ENCODE data around the gene DDI1. TPM values are rescaled to one million over a fixed set of nuclear protein-coding genes. Genes with fewer than 3 reads are reported as not detected.

The DDI1 gene
- total and polyA plus RNA-seq, 9 of the 15 experiments (the other 6 are each of a cell fraction or from before 2014, with no cell fraction given) = not detected

- no TSS peak for BruUV-seq (replicated peaks)
- Histone ChIP-seq H3K4me2 (ENCODE audit: insufficient read depth, low read length) (no peak overlapping the region), H2AFZ (ENCODE audit: low read depth, low read length) (no peak overlapping the region), H3K9me1 (ENCODE audit: control insufficient read depth, insufficient read depth, low read length) (no peaks in the 10 kb centered on the region), H4K20me1 (replicated peaks; ENCODE audit: control insufficient read depth, insufficient read depth, low read length) (no peaks in the 10 kb centered on the region), H3K79me2 (ENCODE audit: control insufficient read depth, insufficient read depth, low read length) (no peaks in the 10 kb centered on the region), H3K4me3 (no peak overlapping the region), H3K4me1 (replicated peaks in 1 of 2; ENCODE audit: control insufficient read depth in 2 of 2, insufficient read depth in 2 of 2, low read length in 2 of 2) (no peaks in the 10 kb centered on the region), H3K27ac (ENCODE audit: extremely low read depth, low read depth, low read length) (no peak overlapping the region), H3K36me3 (ENCODE audit: control insufficient read depth, insufficient read depth, low read length) (no peaks in the 10 kb centered on the region), H3K27me3 (ENCODE audit: control insufficient read depth in 2 of 2, insufficient read depth in 2 of 2, low read length in 2 of 2) (no peaks in the 10 kb centered on the region), H3K9ac (ENCODE audit: insufficient read depth in 1 of 2, low read depth in 2 of 2, low read length in 2 of 2) (no peak overlapping the region), H3K9me3 (replicated peaks; ENCODE audit: control insufficient read depth, insufficient read depth, low read depth, low read length) (no peaks in the 10 kb centered on the region)
- CTCF ChIA-PET (ENCODE audit: low intra/inter-chr PET ratio) = no interaction called here
- ATAC-seq (no peak), DNase-seq (ENCODE audit: extremely low read depth in 1 of 4, low spot score in 3 of 4) (no peak), FAIRE-seq (no peak)
- WGBS (ENCODE audit: insufficient coverage, low coverage, missing lambda C conversion rate) = 0% methylated on average over 4 of the region's 4 CpGs
- POLR2A ChIA-PET = no interaction called here
- TF ChIP-seq ASH1L (IDR thresholded peaks at IDR 0.05; ENCODE audit: borderline replicate concordance, low read depth, partially characterized antibody) (no peak), ERF (CRISPR knock-in tag; IDR thresholded peaks at IDR 0.05) (no peak), ZBTB43 (CRISPR knock-in tag; IDR thresholded peaks at IDR 0.05) (no peak), HMGXB4 (CRISPR knock-in tag; IDR thresholded peaks at IDR 0.05) (no peak), SP2 (IDR thresholded peaks at IDR 0.05; ENCODE audit: extremely low read depth, low read depth, low read length, poor library complexity, severe bottlenecking) (no peak), BRCA1 (IDR thresholded peaks at IDR 0.05) (no peak), BRCA1 (CRISPR knock-in tag; IDR thresholded peaks at IDR 0.05) (no peak), TEAD1 (CRISPR knock-in tag; IDR thresholded peaks at IDR 0.05) (no peak)
- TF ChIP-seq, protein P1, sequence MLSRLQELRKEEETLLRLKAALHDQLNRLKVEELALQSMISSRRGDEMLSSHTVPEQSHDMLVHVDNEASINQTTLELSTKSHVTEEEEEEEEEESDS (CRISPR knock-in tag; IDR thresholded peaks at IDR 0.05) = no peak
- TF ChIP-seq, protein P2, sequence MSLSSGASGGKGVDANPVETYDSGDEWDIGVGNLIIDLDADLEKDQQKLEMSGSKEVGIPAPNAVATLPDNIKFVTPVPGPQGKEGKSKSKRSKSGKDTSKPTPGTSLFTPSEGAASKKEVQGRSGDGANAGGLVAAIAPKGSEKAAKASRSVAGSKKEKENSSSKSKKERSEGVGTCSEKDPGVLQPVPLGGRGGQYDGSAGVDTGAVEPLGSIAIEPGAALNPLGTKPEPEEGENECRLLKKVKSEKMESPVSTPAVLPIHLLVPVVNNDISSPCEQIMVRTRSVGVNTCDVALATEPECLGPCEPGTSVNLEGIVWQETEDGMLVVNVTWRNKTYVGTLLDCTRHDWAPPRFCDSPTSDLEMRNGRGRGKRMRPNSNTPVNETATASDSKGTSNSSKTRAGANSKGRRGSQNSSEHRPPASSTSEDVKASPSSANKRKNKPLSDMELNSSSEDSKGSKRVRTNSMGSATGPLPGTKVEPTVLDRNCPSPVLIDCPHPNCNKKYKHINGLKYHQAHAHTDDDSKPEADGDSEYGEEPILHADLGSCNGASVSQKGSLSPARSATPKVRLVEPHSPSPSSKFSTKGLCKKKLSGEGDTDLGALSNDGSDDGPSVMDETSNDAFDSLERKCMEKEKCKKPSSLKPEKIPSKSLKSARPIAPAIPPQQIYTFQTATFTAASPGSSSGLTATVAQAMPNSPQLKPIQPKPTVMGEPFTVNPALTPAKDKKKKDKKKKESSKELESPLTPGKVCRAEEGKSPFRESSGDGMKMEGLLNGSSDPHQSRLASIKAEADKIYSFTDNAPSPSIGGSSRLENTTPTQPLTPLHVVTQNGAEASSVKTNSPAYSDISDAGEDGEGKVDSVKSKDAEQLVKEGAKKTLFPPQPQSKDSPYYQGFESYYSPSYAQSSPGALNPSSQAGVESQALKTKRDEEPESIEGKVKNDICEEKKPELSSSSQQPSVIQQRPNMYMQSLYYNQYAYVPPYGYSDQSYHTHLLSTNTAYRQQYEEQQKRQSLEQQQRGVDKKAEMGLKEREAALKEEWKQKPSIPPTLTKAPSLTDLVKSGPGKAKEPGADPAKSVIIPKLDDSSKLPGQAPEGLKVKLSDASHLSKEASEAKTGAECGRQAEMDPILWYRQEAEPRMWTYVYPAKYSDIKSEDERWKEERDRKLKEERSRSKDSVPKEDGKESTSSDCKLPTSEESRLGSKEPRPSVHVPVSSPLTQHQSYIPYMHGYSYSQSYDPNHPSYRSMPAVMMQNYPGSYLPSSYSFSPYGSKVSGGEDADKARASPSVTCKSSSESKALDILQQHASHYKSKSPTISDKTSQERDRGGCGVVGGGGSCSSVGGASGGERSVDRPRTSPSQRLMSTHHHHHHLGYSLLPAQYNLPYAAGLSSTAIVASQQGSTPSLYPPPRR (CRISPR knock-in tag; IDR thresholded peaks at IDR 0.05; ENCODE audit: borderline replicate concordance) = no peak
- in situ Hi-C loops (cut with MboI) (no loop called here), intact Hi-C loops (cut with micrococcal nuclease) (no loop called here)
These were observed 47.9 kb upstream of the DDI1 start for GRCh38 chr11:103988595-103988969.
